ENCODE measurements around the gene PSMA4.

Gene PSMA4

DNA sequence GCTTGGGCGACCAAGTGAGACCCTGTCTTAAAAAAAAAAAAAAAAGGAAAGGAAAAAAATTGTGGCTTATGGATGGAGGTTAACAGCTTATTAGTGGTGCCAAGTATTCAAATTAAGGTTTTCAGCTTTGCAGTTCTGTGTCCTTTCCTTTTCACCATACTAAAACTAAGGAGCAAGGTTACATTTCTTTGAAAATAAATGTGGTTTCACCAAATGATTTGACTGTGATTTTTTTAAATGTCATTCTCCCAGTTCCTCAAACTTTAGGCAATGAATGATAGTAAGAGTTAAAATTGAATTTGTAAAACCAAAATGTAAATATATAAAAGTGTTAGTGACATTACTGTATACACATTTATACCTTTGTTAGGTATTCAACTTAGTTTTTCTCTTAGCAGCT is 34.7 kb downstream of the PSMA4 start:
- TF ChIP-seq, protein P1, sequence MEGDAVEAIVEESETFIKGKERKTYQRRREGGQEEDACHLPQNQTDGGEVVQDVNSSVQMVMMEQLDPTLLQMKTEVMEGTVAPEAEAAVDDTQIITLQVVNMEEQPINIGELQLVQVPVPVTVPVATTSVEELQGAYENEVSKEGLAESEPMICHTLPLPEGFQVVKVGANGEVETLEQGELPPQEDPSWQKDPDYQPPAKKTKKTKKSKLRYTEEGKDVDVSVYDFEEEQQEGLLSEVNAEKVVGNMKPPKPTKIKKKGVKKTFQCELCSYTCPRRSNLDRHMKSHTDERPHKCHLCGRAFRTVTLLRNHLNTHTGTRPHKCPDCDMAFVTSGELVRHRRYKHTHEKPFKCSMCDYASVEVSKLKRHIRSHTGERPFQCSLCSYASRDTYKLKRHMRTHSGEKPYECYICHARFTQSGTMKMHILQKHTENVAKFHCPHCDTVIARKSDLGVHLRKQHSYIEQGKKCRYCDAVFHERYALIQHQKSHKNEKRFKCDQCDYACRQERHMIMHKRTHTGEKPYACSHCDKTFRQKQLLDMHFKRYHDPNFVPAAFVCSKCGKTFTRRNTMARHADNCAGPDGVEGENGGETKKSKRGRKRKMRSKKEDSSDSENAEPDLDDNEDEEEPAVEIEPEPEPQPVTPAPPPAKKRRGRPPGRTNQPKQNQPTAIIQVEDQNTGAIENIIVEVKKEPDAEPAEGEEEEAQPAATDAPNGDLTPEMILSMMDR (IDR thresholded peaks at IDR 0.05; ENCODE audit: insufficient read depth, low read depth, low read length, missing control alignments) = no peak
- DNase-seq (ENCODE audit: low read depth) = no peak
- H3K4me3 ChIP-seq (ENCODE audit: low read length) = no peak overlapping the region

DNA sequence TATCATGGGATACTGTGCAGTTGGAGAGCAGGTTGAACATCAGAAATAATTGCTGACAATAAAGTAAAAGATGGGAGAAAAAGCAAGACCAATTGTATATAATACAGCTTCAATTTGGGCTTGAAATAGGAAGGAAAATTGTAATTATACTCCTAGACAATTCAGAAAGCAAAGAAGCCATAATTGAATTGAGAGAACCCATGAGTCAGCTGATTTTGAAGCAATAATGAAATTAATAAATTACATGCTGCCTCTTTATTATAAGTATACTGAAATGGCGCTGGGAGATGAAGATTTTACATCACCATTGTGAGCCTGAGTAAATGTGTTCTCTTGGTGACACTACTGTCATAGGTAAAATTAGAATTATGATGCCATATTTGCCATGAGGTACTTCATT is 57.3 kb downstream of the PSMA4 start:
- no peak overlapping the region for H3K4me3 ChIP-seq (ENCODE audit: low read length)
- TF ChIP-seq, protein P1 (IDR thresholded peaks at IDR 0.05; ENCODE audit: insufficient read depth, low read depth, low read length, missing control alignments) = no peak
- DNase-seq (ENCODE audit: low read depth) = no peak

DNA sequence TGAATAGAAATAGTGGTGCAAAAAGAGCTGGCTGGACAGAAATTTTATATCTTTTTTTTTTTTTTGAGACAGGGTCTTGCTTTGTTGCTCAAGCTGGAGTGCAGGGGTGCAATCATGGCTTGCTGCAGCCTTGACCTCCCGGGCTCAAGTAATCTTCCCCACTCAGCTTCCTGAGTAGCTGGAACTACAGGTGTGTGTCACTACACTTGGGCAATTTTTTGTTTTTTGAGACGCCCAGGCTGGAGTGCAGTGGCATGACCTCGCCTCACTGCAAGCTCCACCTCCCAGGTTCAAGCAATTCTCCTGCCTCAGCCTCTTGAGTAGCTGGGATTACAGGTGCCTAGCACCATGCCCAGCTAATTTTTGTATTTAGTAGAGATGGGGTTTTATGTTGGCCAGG is 58.1 kb downstream of the PSMA4 start:
- TF ChIP-seq, protein P1 (IDR thresholded peaks at IDR 0.05; ENCODE audit: insufficient read depth, low read depth, low read length, missing control alignments) = no peak
- peak; percentile 53 for DNase-seq (ENCODE audit: low read depth)
- H3K4me3 ChIP-seq (ENCODE audit: low read length) = no peak overlapping the region

DNA sequence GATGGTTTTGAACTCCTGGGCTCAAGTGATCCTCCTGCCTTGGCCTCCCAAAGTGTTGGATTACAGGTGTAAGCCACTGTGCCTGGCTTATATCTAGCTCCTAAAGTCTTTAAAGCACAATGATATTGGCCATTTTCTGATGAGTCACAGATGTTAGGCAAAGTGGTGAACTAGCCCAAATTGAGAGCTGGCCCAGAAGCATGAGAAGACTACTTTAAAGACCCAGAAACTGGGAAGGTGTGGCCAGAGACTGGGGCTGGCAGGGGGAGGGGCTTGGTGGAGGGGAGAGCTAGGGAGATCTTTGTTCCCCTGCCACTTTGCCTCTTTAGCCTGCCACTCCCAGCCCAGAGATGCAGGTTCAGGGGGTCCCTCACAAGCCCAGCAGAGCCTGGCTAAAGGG is 58.9 kb downstream of the PSMA4 start:
- TF ChIP-seq, protein P1 (IDR thresholded peaks at IDR 0.05; ENCODE audit: insufficient read depth, low read depth, low read length, missing control alignments) = no peak
- DNase-seq (ENCODE audit: low read depth) = no peak
- no peak overlapping the region for H3K4me3 ChIP-seq (ENCODE audit: low read length)
